GM19238 (cell line): ENCODE data around the gene ELOVL5.

Experiments used
- DNase-seq: peaks from one replicate; pipeline ENCODE4 v3.0.0; 2011; ENCODE audit warnings: low spot score; ENCODE audit not compliant: insufficient read length

ELOVL5 gene

DNA sequence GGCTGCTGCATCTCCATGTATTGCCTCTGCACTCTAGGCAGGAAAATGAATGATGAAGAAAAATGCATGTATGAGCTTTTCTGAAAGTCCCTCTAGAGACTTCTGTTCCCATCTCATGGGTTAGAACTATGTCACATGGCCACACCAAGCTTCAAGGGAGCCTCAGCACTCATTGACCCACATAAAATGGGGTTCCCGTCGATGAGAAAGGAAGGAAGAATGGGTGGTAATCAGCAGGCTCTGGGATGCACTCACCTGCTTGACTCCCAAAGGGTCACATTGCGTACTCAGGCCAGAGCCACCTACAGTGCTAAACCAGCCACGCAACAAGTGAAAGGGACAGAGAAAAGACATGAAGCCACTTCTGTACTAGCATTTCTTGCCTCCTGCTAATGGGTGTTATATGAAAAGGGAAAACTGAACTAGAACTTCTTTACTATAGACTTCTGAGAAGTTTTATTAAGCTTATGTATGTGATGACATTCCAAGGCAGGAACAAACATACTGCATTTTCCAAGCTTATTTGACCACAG lies 104.3 kb downstream of the ELOVL5 start:
- DNase-seq, result no peak

DNA sequence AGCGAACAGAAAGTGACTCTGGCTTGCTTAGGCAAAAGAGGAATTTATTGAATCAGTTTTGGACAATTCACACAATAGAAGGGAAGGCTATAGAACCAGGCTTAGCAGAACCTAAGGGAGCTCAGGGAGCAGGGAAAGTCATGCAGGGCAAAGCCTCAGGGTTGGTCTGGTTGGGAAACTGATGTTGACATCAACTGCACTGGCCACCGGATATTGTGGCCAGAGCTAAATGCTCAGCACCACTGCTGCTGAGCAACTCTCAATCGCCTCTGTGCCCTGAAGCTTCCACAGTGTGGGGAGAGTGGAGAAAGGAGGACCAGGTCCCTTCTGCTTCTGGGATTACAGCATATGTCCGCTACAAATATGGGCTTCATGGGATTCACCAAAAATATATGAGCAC lies 106.8 kb downstream of the ELOVL5 start:
- no peak for DNase-seq

DNA sequence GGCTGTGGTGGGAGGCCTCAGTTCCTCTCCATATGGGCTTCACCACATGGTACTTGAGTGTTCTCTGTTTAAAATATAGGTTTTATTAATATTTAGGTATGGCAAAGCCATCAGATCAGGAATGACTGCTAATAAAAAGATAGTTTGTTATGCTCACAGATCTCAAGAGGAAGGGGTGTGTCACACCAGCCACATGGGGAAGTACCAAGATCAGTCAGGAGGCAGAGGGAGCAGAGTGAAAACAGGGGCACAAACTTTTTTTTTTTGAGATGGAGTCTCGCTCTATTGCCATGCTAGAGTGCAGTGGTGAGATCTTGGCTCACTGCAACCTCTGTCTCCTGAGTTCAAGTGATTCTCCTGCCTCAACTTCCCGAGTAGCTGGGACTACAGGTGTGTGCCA lies 108.0 kb downstream of the ELOVL5 start:
- DNase-seq, result no peak

DNA sequence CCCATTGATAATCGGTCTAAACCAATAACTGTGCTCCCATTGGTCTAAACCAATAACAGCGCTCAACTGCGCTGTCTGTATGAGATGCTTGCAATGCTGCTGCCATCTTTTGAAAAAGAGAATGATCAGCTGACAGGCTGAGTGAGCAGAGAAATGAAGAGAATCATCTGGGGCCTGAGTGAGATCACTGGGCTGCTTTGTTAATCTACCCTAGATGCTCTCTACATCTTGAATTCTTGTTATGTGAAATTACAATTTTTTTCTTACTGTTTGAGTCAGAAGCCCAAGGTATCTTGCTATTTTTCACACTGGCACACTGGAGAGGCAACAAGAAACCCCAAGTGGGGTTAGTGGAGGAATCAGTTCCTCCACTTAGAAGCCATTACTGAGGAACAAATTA lies 108.6 kb downstream of the ELOVL5 start:
- no peak for DNase-seq

DNA sequence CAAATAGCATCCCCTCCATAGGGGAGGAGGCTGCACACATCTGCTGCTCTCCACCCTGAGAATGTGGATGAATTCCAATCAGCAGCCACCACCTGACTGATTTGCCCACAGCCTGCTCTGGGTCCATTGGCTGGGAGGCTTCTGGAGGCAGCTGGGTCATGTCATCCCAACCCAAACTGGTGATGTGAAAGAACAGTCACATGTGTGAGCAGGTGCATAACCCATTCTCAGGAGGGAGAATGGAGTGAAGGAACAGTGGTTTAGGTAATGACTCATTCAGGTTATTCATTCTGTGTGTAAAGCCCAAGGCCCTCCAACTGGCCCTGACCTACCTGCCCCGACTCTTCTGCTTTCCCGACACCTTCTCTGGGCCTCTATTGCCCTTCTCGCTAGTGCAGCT lies 109.2 kb downstream of the ELOVL5 start:
- no peak for DNase-seq

DNA sequence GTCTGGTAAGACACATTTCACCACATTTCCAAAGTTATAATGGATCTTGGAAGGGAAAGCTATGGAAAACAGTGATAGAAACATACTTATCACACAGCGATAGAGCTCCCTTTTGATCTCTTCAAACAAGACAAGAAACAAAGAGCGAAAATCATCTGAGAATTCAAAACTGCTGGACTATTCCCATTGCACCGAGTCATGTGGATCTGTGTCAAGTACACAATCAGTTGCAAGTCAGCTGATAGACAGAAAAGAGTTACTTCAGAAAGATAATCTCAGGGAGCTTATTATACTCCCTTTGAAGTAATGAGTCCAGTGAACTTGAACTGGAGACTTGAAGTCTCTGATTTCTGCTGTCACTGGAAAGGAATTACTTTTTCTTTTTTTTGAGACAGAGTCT lies 110.4 kb downstream of the ELOVL5 start:
- no peak for DNase-seq

DNA sequence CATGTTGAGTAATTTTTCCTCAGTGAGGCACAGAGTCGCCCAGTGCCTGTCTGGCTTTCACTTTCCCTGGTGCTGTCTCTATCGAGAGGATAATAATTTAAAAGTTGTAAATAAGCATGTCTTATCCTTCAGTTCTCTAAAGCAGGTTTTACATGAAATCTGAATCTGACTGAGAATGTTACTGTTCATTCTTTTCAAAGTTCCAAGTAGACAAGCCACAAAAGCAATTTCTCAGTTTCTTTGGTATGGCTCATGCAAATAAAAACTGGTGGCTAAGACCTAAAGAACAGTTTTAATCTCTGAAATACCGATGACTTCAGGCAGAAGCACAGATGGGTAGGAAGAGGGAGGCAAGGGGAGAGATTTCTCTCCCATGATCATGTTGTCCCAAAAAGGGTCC lies 112.5 kb downstream of the ELOVL5 start:
- no peak for DNase-seq

DNA sequence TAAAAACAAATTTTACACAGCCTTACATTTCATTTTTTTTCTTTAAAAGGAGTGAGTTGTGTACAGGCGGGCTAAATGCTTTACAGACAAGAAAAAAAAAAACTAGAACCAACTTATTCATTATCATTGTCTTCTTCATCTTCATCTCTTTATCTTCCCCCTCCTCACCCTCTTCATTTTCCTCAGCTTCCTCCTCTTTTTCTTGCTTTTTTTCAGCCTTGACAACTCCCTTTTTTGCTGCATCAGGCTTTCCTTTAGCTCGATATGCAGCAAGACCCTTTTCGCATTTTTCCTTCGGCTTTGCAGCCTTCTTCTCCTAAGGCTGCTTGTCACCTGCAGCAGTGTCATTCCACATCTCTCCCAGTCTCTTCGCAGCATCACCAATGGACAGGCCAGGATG lies 113.2 kb downstream of the ELOVL5 start:
- DNase-seq, result no peak

DNA sequence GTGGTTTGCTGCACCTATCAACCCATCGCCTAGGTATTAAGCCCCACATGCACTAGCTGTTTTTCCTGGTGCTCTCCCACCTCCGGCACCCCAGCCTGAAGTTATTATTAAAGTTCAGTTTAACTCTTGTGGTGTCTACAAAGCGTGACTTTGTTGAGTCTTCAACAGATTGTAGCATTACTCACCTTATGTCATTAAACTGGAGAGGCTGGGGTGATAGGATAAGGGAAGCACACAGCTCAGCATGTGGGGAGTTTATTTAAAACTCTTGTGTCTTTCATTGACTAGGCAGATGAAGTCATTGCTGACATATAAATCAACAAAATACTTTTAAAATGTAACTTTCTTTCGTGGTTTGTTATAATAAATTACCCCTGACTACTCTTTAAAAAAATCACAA lies 115.4 kb downstream of the ELOVL5 start:
- DNase-seq, result no peak

DNA sequence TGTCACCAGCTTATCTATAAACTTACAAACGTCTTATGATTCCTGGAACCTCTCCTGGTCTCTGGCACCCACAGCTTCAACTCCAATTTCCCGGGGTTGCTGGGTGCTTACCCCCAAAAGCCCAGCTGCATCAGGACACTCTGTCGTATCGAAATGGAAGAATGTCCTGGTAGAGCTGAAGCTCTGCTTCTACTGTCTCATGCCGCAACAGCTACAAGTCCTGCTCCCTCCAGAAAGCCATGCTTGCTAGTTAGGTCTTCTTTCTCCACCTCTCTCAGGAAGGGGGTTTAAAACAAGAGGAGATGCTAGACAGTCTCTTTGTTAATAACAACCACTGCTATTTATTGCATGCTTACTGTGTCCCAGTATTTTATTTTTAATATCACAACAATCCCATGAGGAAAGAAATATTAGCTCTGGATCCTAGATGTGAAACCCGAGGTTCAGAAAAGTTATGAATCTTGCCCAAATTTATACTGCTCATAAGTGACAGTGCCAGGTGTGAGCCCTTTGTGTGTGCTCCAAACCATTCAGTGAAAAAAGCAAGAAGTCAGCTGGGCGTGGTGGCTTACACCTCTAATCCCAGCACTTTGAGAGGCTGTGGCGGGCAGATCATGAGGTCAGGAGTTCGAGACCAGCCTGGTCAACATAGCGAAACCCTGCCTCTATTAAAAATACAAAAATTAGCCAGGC lies 117.8 kb downstream of the ELOVL5 start:
- DNase-seq, result no peak

DNA sequence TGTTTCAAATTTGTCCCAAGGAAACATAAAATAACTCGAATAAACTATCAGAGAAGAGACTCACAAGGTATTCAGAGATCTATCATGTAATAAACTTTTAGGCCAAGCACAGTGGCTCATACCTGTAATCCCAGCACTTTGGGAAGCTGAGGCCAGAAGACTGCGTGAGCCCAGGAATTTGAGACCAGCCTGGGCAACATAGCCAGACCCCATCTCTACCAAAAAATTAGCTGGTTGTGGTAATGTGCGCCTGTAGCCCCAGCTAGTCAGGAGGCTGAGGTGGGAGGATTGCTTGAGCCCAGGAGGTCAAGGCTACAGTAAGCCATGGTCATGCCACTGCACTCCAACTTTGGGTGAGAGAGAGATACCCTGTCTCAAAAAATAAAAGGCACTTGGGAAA lies 120.9 kb downstream of the ELOVL5 start:
- no peak for DNase-seq

DNA sequence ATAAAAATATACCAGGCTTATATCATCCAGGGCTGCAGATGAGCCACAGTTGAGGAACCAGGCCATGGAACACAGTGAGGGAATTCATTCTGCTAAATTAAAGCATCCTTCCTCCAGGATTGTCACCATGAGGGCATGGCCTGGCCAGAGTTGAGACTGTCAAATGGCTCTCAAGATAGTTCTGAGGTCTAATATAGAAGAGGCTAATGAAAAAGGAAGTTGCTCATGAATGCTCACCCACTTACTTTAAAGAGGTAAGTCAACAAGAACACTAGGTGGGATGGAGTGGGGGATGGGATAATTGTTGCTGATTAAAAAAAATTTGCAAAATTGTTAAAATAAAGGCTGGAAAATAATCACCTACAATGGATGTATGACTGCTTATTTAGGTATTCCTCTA lies 128.1 kb downstream of the ELOVL5 start:
- DNase-seq, result no peak
